Right ventricle myocardium inferior (tissue), 1 donor: ENCODE data around the gene RNF114. TPM values are rescaled to one million over a fixed set of nuclear protein-coding genes. Genes with fewer than 3 reads are reported as not detected.

Experiments used
- ATAC-seq: fragments of 200-7000 bp; cut with Tn5 transposase; one replicate; pipeline ENCODE4 v1.9.1; 2020; ENCODE audit warnings: mild to moderate bottlenecking, moderate library complexity
- DNase-seq: peaks from one replicate; pipeline ENCODE4 v3.0.0; 2021; ENCODE audit errors: missing footprints
- intact Hi-C: fragments of 100-400 bp; cut with DNase I; formaldehyde crosslinking; loops from one replicate; pipeline ENCODE4 v1.11.0; 2022
- total RNA-seq: library from RNA; stranded (reverse); fragmentation: NEBNext Ultra II Directional; extraction: Animal tissue kit (Norgen Biotek cat#: 25700); gene quantifications from one replicate; pipeline ENCODE4 v1.2.1, GENCODE V29; 2021
- donor health status: DM: no; HTN: yes; CAD: no; lungs with severe emphysema.

Gene RNF114
- total RNA-seq, 1 donor from 2014 or later, result 47.6 TPM

DNA sequence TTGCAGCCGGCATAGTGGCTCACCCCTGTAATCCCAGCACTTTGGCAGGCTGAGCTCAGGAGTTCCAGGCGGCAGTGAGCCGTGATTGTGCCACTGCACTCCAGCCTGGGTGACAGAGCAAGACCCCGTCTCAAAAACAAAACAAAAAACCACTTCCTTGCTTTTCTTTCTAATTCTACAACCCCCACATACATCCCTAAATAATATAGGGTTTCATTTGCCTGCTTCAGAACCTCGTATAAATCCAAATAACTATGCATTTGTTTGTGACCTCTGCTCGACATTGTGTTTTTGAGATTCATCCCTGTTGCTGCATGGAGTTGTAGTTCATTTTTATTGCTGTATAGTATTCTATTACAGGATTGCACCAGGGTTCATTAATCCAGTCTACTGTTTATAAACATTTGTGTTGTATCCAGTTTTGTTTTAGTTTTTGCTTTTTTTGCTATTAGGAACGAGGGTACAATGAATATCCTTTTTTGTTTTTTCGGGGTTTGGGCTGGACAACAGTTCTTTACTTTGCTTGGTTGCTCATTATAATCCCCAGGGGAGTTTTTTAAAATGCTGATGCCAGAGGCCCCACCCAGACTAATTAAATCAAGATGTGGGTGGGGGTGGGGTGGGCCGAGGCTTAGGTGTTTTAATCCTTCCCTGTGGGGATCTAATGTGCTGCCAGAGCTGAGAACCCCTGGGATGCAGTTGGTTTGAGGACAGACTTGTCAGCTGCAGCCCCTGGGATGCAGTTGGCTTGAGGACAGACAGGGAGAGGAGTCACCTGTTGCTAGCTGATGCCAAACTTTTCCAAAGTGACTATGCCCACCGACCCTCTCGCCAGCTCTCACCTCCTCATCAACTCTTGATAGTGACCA lies 44.2 kb downstream of the RNF114 start:
- DNase-seq (no peak), ATAC-seq (no peak)
- intact Hi-C loops, result loop anchor here (5.0 kb wide), 1 partner anchor 107 kb away; no protein-coding TSS in a partner anchor

DNA sequence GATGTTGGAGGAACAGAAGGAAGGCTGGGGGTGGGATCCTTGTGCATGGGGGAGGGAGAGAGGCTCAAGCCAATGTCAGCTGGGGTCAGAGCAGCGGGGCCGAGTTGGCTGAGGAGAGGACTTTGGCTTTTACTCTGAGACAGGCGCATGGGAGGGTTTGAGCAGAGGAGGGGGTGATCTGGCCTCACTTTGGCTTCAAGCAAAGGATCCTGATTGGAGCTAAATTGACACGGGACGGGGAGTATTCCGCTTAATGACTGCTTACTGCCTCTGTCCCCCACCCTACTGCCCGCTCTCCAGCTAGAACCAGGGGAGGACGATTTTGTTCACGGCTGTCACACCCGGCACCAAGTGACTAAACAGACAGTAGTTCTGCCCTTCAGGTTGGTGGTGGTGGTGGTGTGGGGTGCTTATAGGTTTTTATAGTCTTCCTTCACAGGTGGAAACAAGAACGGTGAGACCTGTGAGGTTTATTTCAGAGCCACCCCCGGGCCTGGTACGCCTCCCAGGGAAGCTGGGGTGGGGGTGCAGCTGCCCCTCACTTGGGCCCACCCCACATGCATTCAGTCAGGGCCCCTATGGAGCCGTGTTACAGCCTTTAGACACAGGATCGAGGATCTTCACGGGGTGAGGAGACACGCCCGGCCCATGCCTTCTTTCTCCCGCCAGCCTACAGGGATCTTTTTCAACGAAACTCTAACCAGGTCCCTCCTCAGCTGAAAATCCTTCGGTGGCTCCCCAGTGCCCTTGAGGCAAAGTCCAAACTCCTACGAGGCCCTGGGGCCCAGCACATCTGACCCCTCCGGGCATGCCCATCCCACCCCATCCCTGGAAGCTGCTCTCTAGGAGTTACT lies 45.2 kb downstream of the RNF114 start:
- DNase-seq (no peak), ATAC-seq (no peak)
- intact Hi-C loops, result loop anchor here (5.0 kb wide), 1 partner anchor 106 kb away; no protein-coding TSS in a partner anchor

DNA sequence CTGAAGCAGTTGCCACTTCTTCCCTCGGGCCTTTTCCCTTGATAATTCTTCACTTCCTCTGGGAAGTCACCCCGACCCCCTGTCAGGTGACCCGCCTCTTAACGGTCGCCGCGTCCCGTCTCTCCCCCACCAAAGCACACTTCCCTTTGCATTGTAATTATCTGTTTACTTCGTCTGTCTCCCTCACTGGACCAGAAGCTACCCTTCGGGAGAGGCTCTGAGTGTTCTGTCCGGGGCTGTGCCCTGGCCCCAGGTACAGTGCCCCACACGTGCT lies 45.8 kb downstream of the RNF114 start:
- ATAC-seq, result no peak
- no peak for DNase-seq
- intact Hi-C loops, result loop anchor here (5.0 kb wide), 1 partner anchor 105 kb away; no protein-coding TSS in a partner anchor

DNA sequence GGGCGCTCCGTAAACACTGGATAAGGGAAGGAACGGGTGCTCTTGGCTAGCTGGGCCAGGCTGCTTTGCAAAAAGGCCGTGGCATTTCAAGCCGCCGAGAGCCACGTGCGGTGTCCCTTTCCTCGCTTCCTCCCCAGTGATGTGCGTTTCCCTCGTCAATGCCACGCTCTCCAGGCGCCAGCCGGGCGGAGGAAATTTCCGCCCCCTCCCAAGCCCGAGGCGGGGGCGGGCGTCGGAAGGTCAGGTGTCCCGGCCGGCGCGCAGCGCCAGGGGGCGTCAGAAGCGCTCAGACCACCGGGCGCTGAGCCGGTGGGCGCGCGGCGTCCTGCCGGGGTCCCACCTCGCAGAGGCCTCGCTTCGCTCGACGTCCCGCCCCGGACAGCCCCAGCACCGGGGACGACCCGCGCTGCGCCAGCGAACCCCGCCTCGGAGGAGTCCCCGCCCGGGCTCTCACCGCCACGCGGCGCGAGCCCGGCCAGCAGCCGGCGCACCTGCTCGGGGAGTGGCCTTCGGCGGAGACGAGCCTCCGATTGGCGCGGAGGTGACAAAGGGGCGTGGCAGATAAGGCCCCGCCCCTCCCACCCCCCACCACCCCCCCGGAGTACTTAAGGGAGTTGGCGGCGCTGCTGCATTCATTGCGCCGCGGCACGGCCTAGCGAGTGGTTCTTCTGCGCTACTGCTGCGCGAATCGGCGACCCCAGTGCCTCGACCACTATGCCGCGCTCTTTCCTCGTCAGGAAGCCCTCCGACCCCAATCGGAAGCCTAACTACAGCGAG lies 46.3 kb downstream of the RNF114 start, which contains the start of gene SNAI1:
Gene SNAI1, plus strand, starts transcription at position 635 of the 777 bp plus-strand sequence. Its CDS starts 80 bp downstream, at position 715.
- intact Hi-C loops, result loop anchor here (5.0 kb wide), 1 partner anchor 105 kb away; no protein-coding TSS in a partner anchor
- DNase-seq (peak; percentile 89), ATAC-seq (peak; percentile 87)

DNA sequence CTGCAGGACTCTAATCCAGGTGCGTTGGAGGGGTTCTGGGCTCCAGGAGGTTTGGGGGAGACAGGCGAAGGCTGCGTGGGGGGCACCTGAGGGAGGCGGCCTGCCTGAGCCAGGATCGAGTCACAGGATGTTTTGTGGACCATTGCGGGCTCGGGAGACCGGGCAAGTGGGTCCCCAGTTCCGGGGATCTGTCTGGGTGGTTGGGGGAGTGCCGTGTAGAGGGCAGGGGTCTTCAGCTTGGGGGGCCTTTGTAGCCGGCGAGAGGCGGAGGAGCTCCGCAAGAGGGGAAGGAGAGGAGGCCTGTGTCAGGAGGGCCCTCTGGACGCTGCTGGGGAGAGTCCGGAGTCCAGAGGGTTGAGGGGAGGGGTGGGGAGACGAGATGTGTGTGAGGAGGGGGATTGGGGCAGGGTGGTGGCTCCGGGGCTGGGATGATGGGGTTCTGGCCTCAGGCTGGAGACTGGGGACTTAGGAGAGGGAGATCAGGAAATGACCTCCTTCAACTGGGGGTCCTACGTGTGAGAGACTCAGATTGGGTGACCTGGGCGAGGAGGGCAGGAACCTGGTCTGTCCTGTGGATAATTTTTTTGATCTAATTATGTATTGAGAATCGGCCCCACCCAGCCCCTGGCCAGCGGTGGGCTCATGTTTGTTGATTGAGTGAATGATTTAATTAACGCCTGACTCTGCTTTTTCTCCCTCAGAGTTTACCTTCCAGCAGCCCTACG lies 47.1 kb downstream of the RNF114 start:
- ATAC-seq (no peak), DNase-seq (no peak)
- intact Hi-C loops, result loop anchor here (5.0 kb wide), 1 partner anchor 104 kb away; no protein-coding TSS in a partner anchor

DNA sequence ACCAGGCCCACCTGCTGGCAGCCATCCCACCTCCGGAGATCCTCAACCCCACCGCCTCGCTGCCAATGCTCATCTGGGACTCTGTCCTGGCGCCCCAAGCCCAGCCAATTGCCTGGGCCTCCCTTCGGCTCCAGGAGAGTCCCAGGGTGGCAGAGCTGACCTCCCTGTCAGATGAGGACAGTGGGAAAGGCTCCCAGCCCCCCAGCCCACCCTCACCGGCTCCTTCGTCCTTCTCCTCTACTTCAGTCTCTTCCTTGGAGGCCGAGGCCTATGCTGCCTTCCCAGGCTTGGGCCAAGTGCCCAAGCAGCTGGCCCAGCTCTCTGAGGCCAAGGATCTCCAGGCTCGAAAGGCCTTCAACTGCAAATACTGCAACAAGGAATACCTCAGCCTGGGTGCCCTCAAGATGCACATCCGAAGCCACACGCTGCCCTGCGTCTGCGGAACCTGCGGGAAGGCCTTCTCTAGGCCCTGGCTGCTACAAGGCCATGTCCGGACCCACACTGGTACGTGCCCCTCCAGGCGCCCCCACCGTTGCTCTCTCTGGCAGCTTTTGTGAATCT lies 47.7 kb downstream of the RNF114 start:
- intact Hi-C loops, result loop anchor here (5.0 kb wide), 1 partner anchor 103 kb away; no protein-coding TSS in a partner anchor
- DNase-seq (peak; percentile 67), ATAC-seq (no peak)

DNA sequence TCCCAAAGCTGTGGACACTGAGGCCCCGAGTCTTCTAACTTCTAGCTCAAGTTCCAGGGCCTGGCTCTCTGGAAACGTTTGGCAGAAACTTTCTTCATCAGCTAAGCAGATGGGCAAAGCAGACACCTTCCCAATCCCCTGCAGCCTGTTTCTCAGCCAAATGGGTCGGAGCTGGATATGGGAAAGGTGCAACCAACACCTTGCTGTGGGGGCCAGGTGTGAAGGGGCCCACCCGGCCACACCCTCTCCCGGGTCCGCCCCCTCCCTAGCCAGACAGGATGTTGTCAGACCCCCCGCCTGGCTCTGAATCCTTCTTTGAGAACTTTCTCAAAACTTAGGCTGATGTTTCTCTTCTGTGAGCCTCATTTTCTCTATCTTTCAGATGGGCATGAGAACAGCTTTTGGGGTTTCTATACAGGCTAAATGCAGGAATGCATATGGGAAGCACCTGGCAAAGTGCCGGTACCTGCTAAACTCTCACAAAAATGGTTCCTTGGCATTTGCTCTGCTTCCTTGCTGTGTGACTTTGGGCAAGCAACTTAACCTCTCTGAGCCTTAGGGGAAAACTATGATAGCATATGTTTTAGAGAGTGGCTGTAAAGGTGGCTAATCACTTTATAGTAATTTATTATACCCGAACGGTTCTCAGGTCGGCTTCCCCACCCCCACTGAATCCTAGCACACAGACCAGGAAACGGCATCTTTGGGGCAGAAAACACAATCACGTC lies 48.4 kb downstream of the RNF114 start:
- intact Hi-C loops, result loop anchor here (5.0 kb wide), 1 partner anchor 103 kb away; no protein-coding TSS in a partner anchor
- no peak for DNase-seq
- no peak for ATAC-seq

DNA sequence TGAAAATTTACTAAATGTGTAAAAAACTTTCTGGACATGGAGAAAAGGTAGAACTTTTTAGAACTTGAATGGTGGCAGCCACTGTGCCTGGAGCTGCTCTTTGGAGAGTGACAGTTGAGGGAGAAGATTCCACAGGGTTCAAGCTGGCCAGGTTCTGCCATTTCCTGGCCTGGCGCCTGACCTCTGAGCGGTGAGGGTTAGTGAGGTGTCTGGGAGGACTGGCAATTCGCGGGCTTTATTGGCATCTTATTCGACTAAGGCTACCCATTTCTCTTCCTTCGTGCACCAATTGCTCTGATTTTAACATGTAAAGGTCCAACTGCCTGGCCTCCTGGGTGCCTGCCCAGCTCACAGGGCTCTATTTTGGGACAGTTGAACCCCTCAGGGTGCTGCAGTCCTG lies 49.0 kb downstream of the RNF114 start:
- ATAC-seq, result no peak
- DNase-seq, result no peak
- intact Hi-C loops, result no loop called here

DNA sequence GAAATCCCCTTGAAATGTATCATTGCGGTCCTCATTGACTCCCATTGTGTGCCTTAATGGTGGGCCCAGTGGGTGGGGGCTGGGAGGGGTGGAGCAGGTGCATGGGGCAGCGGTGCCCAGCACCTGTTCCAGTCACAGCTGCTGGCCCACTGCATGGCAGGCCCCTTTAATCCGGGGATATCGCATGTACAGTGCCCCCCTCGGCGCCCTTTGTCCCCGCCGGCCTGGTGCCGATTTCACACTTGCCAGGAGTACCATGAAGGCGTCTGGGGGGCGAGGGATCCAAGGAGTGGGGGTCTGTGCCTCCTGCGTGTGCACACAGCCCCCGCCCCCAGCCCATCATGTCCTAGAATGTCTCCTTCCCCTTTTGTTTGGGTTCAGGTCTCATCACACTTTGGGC lies 49.4 kb downstream of the RNF114 start:
- ATAC-seq (no peak), DNase-seq (no peak)
- intact Hi-C loops, result no loop called here

DNA sequence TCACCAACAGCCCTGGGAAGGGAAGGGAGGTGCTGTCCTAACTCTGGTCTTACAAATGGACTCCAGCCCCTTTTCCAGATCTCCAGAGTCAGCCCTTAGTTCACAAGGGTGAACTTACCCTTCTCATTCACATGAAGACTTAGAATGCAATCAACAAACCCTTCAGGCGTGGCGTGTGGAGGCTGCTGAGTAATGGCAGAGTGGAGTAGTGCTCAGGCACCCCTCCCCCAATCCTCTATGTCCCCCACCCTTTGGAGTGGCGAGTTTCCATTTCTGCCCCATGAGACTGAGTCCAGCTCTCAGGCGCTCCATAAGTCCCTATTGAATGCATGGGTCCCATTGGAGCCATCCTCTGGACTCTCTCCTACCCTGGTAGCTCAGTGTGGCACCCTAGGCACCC lies 49.9 kb downstream of the RNF114 start:
- no peak for DNase-seq
- ATAC-seq, result no peak
- intact Hi-C loops, result no loop called here

DNA sequence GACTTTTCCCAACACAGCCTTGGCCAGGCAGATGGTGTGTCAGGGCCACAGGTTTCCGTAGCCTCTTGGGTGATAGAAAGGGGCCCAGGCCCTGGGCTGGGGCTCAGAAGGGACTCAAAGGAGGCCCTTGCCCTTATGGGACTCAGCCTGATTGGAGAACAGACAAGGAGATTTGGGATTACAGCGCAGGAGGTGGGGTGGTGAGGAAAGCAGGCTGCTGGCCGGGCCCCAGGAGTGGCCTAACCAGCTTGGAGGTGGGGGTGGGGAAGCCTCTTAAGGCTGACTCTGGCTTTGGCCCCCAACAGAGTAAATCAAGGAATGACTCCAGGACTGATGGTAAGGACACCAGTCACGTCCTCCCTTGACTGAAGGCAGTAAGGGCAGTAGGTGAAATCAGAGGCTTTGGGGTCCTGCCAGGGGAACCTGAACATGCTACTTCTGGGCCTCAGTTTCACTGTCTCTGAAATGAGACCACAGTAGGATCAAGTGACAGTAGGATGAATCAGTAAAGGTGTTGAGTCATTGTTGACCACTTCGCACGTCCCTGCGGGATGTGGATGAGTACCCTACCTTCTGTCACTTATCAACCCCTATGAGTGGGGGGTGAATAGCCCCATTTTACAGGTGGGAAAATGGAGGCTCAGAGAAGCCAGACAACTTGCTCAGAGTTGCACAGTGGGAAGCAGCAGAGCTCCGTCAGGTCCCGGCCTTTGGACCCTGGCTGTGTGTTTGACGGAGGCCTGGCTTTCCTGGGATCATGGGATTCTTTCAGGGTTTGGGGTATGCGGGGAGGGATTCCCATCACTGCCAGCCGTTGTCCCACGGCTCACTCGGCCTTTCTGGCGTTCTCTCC lies 51.0 kb downstream of the RNF114 start:
- intact Hi-C loops, result no loop called here
- no peak for DNase-seq

DNA sequence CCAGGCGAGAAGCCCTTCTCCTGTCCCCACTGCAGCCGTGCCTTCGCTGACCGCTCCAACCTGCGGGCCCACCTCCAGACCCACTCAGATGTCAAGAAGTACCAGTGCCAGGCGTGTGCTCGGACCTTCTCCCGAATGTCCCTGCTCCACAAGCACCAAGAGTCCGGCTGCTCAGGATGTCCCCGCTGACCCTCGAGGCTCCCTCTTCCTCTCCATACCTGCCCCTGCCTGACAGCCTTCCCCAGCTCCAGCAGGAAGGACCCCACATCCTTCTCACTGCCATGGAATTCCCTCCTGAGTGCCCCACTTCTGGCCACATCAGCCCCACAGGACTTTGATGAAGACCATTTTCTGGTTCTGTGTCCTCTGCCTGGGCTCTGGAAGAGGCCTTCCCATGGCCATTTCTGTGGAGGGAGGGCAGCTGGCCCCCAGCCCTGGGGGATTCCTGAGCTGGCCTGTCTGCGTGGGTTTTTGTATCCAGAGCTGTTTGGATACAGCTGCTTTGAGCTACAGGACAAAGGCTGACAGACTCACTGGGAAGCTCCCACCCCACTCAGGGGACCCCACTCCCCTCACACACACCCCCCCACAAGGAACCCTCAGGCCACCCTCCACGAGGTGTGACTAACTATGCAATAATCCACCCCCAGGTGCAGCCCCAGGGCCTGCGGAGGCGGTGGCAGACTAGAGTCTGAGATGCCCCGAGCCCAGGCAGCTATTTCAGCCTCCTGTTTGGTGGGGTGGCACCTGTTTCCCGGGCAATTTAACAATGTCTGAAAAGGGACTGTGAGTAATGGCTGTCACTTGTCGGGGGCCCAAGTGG lies 51.9 kb downstream of the RNF114 start:
- DNase-seq (no peak), ATAC-seq (no peak)
- intact Hi-C loops, result no loop called here

More for the DNA sequence above, 51.0 kb downstream of the RNF114 start:
- ATAC-seq, result no peak

DNA sequence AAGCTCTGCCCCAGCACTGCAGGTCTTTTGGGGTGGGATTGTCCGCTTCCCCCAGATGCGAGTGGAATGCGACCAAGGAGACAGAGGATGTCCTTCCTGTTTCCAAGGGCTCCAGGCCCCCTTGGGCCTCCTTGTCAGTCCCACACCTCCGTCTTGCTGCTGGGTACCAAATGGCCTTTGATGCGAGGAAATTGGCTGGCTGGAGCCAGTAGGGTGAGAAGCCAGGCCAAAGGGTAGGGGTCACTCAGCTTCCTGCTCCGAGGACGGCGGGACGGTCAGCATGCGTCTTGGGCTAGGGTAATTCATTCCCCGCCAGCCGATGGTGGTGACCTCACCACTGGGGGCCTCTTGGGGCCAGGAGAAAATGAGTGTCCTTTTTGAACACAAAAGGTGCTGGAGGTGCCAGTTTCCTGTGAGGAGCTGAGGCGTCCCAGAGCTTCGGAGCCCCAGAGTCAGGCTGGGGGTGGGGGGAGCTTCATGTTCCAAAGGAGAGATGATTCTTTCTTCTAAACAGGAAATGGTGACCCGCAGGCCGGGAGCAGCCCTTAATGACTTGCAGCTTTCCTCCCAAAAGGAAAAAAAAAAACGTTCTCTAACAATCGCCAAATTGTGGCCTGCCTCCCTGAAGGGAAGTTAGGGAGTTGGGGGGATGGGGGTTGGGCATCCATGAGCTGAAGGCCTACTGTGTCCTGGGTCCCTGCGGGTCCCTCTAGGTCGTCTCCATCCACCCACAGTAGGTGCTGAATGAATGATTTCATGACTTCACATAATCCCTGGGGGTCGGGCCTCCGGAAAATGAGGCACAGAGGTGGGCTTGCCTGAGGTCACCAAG lies 53.3 kb downstream of the RNF114 start:
- intact Hi-C loops, result no loop called here
- ATAC-seq, result peak; percentile 57

DNA sequence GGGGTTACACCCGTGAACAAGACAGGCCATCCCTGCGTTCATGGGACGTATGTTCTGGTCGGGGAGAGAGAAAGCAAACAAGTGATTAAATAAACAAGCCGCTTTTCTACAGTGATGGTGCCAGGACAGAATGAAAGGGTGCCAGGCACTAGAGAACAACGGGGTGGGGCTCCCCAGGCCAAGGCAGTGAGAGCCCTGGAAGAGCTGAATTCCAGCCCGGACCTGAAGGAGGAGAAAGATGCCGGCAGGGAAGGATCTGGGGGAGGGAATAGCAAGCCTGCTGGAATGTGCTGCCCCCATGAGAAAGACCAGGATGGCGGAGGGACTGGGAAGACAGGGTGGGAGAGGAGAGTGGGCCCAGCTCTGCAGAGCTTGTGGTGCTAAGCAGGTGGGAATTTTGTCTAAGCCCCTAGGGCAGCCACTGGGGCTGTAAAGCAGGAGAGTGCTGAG lies 54.1 kb downstream of the RNF114 start:
- no peak for ATAC-seq
- no peak for DNase-seq
- intact Hi-C loops, result no loop called here

More for the DNA sequence above, 53.3 kb downstream of the RNF114 start:
- DNase-seq, result no peak
